Keratinocyte (primary cell): Measurements from ENCODE around the gene ATP1A3. TPM values are rescaled to one million over a fixed set of nuclear protein-coding genes. Genes with fewer than 3 reads are reported as not detected.

ENCODE experiments used
- DNase-seq: peaks from one replicate; pipeline ENCODE4 v3.0.0-alpha.2; 2011; ENCODE audit warnings: low read depth, missing footprints, low spot score
- FAIRE-seq: peaks from 2 replicates; lab custom pipeline; 2011; peaks lifted over from hg19 to GRCh38; lab: Jason Lieb, UNC
- H2AFZ ChIP-seq: 2 replicates; pipeline ENCODE4 v1.6.0; 2012; ENCODE audit warnings: low read length, control low read depth, inconsistent platforms; ENCODE audit not compliant: control insufficient read depth
- H3K27ac ChIP-seq: 2 replicates; pipeline ENCODE4 v1.5.1; 2011; ENCODE audit warnings: low read length; ENCODE audit not compliant: control insufficient read depth, insufficient read depth
- H3K27me3 ChIP-seq: 3 replicates; pipeline ENCODE4 v1.6.0; 2011; ENCODE audit warnings: low read length; ENCODE audit not compliant: control insufficient read depth, insufficient read depth; ENCODE audit errors: extremely low read depth
- H3K36me3 ChIP-seq, 2 experiments: 2 replicates in 1 of 2; 3 replicates in 1 of 2; pipeline ENCODE4 v1.5.1; 2011; ENCODE audit warnings: low read length in 2 of 2, mild to moderate bottlenecking in 1 of 2; ENCODE audit not compliant: control insufficient read depth in 2 of 2, insufficient read depth in 2 of 2; ENCODE audit errors: extremely low read depth in 1 of 2
- H3K4me1 ChIP-seq: 3 replicates; pipeline ENCODE4 v1.5.1; 2011; ENCODE audit warnings: low read length; ENCODE audit not compliant: control insufficient read depth, insufficient read depth; ENCODE audit errors: extremely low read depth
- H3K4me2 ChIP-seq: 3 replicates; pipeline ENCODE4 v1.6.0; 2011; ENCODE audit warnings: low read depth, low read length; ENCODE audit not compliant: control insufficient read depth, insufficient read depth; ENCODE audit errors: extremely low read depth
- H3K4me3 ChIP-seq, 3 experiments: fragments of 200-600 bp in 1 of 3; sonication (generic) in 1 of 3; 2 replicates in 2 of 3; 3 replicates in 1 of 3; pipeline ENCODE4 v1.5.1; 2011 to 2016; ENCODE audit warnings: low read length in 3 of 3, mild to moderate bottlenecking in 3 of 3, control low read depth in 2 of 3, inconsistent platforms in 1 of 3, low read depth in 1 of 3, mixed read lengths in 1 of 3, mixed run types in 1 of 3, moderate library complexity in 1 of 3; ENCODE audit not compliant: control insufficient read depth in 2 of 3, insufficient read depth in 2 of 3; ENCODE audit errors: extremely low read depth in 1 of 3
- H3K79me2 ChIP-seq: 2 replicates; pipeline ENCODE4 v1.6.0; 2012; ENCODE audit warnings: low read length; ENCODE audit not compliant: control insufficient read depth, insufficient read depth
- H3K9ac ChIP-seq: 3 replicates; pipeline ENCODE4 v1.6.0; 2011; ENCODE audit warnings: low read length; ENCODE audit not compliant: control insufficient read depth, insufficient read depth; ENCODE audit errors: extremely low read depth
- H3K9me1 ChIP-seq: 3 replicates; pipeline ENCODE4 v1.6.0; 2011; ENCODE audit warnings: low read length; ENCODE audit not compliant: control insufficient read depth, insufficient read depth; ENCODE audit errors: extremely low read depth
- H3K9me3 ChIP-seq: 2 replicates; pipeline ENCODE4 v1.5.1; 2012; ENCODE audit warnings: low read depth, low read length; ENCODE audit not compliant: control insufficient read depth
- H4K20me1 ChIP-seq: 3 replicates; pipeline ENCODE4 v1.6.0; 2011; ENCODE audit warnings: low read length; ENCODE audit not compliant: control insufficient read depth, insufficient read depth; ENCODE audit errors: extremely low read depth
- CTCF ChIP-seq, 3 experiments: IDR thresholded peaks in 1 of 3; conservative IDR thresholded peaks in 1 of 3; optimal IDR thresholded peaks in 1 of 3; 2 replicates in 2 of 3; 3 replicates in 1 of 3; pipeline versions ENCODE3 to v1.5.1; 2011; ENCODE audit warnings: low read length in 3 of 3, mild to moderate bottlenecking in 3 of 3, moderate library complexity in 2 of 3, control low read depth in 1 of 3, inconsistent platforms in 1 of 3; ENCODE audit not compliant: insufficient read depth in 2 of 3; ENCODE audit errors: extremely low read depth in 1 of 3
- EZH2 ChIP-seq: IDR thresholded peaks from one replicate; pipeline ENCODE4 v1.6.1; 2012; ENCODE audit warnings: inconsistent platforms, mild to moderate bottlenecking, low read length, moderate library complexity
- dilution Hi-C: fragments of 300-500 bp; cut with MboI; formaldehyde crosslinking; loops from one replicate; pipeline ENCODE4 v1.7.0; 2020; ENCODE audit warnings: low sequenced_read_pairs; ENCODE audit not compliant: extremely low pct_ligation_motif_present
- polyA plus RNA-seq, 5 experiments: library from polyadenylated mRNA; depleted of rRNA in 3 of 5; stranded (reverse) in 3 of 5; stranded (forward) in 1 of 5; unstranded in 1 of 5; fragments of >200 nt; gene quantifications; 1 replicate in 1 of 5; 2 replicates in 3 of 5; 3 replicates in 1 of 5; pipeline versions ENCODE4 v1.2.1 to v1.2.3, GENCODE V29; 2011 to 2012; ENCODE audit warnings: missing spikeins in 2 of 5, low read depth in 1 of 5, low replicate concordance in 1 of 5

ATP1A3 gene
- polyA plus RNA-seq, 1 donor (not counting 4 experiments of a cell fraction or from before 2014, with no cell fraction given), result not detected

GRCh38 chr19:41998246-41999020 lies 4.4 kb upstream of the ATP1A3 start:
- H2AFZ ChIP-seq, result no peak overlapping the region
- H3K27me3 ChIP-seq, result peaks cover 70% of the 10 kb centered on the region
- H3K4me2 ChIP-seq, result peak overlapping the region; percentile 32
- H3K27ac ChIP-seq, result no peak overlapping the region
- FAIRE-seq (no peak), DNase-seq (no peak)
- no peak overlapping the region for H3K4me3 ChIP-seq
- peak; percentile 43 to 85 (median 61) for TF ChIP-seq CTCF (optimal IDR thresholded peaks at IDR 0.05 in 1 of 3, IDR thresholded peaks at IDR 0.05 in 1 of 3, conservative IDR thresholded peaks at IDR 0.05 in 1 of 3; ENCODE audit: extremely low read depth in 1 of 3, insufficient read depth in 2 of 3, low read length in 3 of 3)
- TF ChIP-seq EZH2, result no peak
- dilution Hi-C loops, result no loop called here
- H3K9me3 ChIP-seq, result no peaks in the 10 kb centered on the region
- H3K4me1 ChIP-seq, result no peaks in the 10 kb centered on the region
- no peaks in the 10 kb centered on the region for H3K9me1 ChIP-seq
- no peaks in the 10 kb centered on the region for H4K20me1 ChIP-seq
- no peak overlapping the region for H3K9ac ChIP-seq
- no peaks in the 10 kb centered on the region for H3K79me2 ChIP-seq
- no peaks in the 10 kb centered on the region for H3K36me3 ChIP-seq

- Histone ChIP-seq H3K36me3 (no peaks in the 10 kb centered on the region), H3K4me2 (no peak overlapping the region), H3K9ac (no peak overlapping the region), H4K20me1 (no peaks in the 10 kb centered on the region), H3K27me3 (peaks cover 75% of the 10 kb centered on the region), H3K79me2 (no peaks in the 10 kb centered on the region), H3K27ac (no peak overlapping the region), H2AFZ (no peak overlapping the region), H3K9me3 (no peaks in the 10 kb centered on the region), H3K4me3 (no peak overlapping the region), H3K4me1 (no peaks in the 10 kb centered on the region), H3K9me1 (no peaks in the 10 kb centered on the region)
- dilution Hi-C loops, result no loop called here
- no peak for TF ChIP-seq CTCF (optimal IDR thresholded peaks at IDR 0.05 in 1 of 3, IDR thresholded peaks at IDR 0.05 in 1 of 3, conservative IDR thresholded peaks at IDR 0.05 in 1 of 3; ENCODE audit: extremely low read depth in 1 of 3, insufficient read depth in 2 of 3, low read length in 3 of 3)
- TF ChIP-seq EZH2, result no peak
- FAIRE-seq (no peak), DNase-seq (no peak)
Observed at GRCh38 chr19:41997851-41998229, 3.8 kb upstream of the ATP1A3 start.
